ENCODE data around the gene CEACAM1.
"Not testable (repeated sequence)": the region's sequence is repeated elsewhere in the genome, so short reads cannot be mapped to it uniquely, and the experiment has no call there.

DNA sequence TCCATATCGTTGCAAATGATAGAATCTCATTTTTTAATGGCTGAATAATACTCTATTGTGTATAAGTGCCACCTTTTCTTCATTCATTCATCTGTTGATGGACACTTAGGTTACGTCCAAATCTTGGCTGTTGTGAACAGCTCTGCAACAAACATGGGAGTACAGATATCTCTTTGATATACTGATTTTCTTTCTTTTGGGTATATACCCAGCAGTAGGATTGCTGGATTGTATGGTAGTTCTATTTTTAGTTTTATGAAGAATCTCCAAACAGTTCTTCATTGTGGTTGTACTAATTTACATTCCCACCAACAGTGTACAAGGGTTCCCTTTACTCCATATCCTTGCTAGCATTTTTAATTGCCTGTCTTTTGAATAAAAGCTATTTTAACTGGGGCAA, 7.0 kb upstream of the CEACAM1 start:
- not testable (repeated sequence) for TF ChIP-seq CTCF (IDR thresholded peaks at IDR 0.05; ENCODE audit: poor library complexity, severe bottlenecking); SMC3 (conservative IDR thresholded peaks at IDR 0.05; ENCODE audit: poor library complexity)
- TF ChIP-seq, protein P1, sequence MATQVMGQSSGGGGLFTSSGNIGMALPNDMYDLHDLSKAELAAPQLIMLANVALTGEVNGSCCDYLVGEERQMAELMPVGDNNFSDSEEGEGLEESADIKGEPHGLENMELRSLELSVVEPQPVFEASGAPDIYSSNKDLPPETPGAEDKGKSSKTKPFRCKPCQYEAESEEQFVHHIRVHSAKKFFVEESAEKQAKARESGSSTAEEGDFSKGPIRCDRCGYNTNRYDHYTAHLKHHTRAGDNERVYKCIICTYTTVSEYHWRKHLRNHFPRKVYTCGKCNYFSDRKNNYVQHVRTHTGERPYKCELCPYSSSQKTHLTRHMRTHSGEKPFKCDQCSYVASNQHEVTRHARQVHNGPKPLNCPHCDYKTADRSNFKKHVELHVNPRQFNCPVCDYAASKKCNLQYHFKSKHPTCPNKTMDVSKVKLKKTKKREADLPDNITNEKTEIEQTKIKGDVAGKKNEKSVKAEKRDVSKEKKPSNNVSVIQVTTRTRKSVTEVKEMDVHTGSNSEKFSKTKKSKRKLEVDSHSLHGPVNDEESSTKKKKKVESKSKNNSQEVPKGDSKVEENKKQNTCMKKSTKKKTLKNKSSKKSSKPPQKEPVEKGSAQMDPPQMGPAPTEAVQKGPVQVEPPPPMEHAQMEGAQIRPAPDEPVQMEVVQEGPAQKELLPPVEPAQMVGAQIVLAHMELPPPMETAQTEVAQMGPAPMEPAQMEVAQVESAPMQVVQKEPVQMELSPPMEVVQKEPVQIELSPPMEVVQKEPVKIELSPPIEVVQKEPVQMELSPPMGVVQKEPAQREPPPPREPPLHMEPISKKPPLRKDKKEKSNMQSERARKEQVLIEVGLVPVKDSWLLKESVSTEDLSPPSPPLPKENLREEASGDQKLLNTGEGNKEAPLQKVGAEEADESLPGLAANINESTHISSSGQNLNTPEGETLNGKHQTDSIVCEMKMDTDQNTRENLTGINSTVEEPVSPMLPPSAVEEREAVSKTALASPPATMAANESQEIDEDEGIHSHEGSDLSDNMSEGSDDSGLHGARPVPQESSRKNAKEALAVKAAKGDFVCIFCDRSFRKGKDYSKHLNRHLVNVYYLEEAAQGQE (IDR thresholded peaks at IDR 0.05; ENCODE audit: borderline replicate concordance) = not testable (repeated sequence)
